Bronchial epithelial cell (primary cell): ENCODE measurements around the gene ZNF335. TPM values are rescaled to one million over a fixed set of nuclear protein-coding genes. Genes with fewer than 3 reads are reported as not detected.

Source experiments
- DNase-seq: peaks from one replicate; pipeline ENCODE4 v3.0.0-alpha.2; 2010; ENCODE audit warnings: low read depth
- FAIRE-seq: peaks from 2 replicates; lab custom pipeline; 2011; peaks lifted over from hg19 to GRCh38; lab: Jason Lieb, UNC
- H3K27me3 ChIP-seq: 2 replicates; pipeline ENCODE4 v1.5.1; 2011; ENCODE audit warnings: low read length; ENCODE audit not compliant: control insufficient read depth, insufficient read depth
- H3K36me3 ChIP-seq: 2 replicates; pipeline ENCODE4 v1.5.1; 2011; ENCODE audit warnings: low read length; ENCODE audit not compliant: control insufficient read depth, insufficient read depth
- H3K4me3 ChIP-seq: 2 replicates; pipeline ENCODE4 v1.5.1; 2011; ENCODE audit warnings: mild to moderate bottlenecking, low read depth, low read length, control low read depth
- CTCF ChIP-seq: IDR thresholded peaks from 2 replicates; pipeline ENCODE4 v1.5.1; 2011; ENCODE audit warnings: mild to moderate bottlenecking, moderate library complexity, low read length, control low read depth, inconsistent platforms; ENCODE audit not compliant: insufficient read depth, severe bottlenecking
- total RNA-seq: library from RNA; depleted of rRNA; stranded (reverse); fragments of >200 nt; gene quantifications from 2 replicates; pipeline ENCODE4 v1.2.1, GENCODE V29; 2014

Gene ZNF335
- total RNA-seq, 1 donor from 2014 or later, result 10.3 TPM

GRCh38 chr20:45927071-45927878, 44.7 kb downstream of the ZNF335 start:
- Histone ChIP-seq H3K36me3 (no peaks in the 10 kb centered on the region), H3K27me3 (no peaks in the 10 kb centered on the region), H3K4me3 (no peak overlapping the region)
- DNase-seq, result no peak
- TF ChIP-seq CTCF, result no peak
- no peak for FAIRE-seq

GRCh38 chr20:45926731-45927070, 45.3 kb downstream of the ZNF335 start:
- H3K36me3 ChIP-seq, result no peaks in the 10 kb centered on the region
- FAIRE-seq, result no peak

GRCh38 chr20:45925821-45926506, 46.0 kb downstream of the ZNF335 start:
- no peak for TF ChIP-seq CTCF
- DNase-seq (no peak), FAIRE-seq (no peak)
- no peaks in the 10 kb centered on the region for H3K36me3 ChIP-seq
- no peak overlapping the region for H3K4me3 ChIP-seq
- H3K27me3 ChIP-seq, result no peaks in the 10 kb centered on the region

More at GRCh38 chr20:45926731-45927070, 45.3 kb downstream of the ZNF335 start:
- TF ChIP-seq CTCF, result no peak
- Histone ChIP-seq H3K27me3 (no peaks in the 10 kb centered on the region), H3K4me3 (no peak overlapping the region)
- DNase-seq, result no peak

- no peak for FAIRE-seq
- no peak overlapping the region for H3K4me3 ChIP-seq
Observed at GRCh38 chr20:45924391-45925261, 47.4 kb downstream of the ZNF335 start.

More at GRCh38 chr20:45924391-45925261, 47.4 kb downstream of the ZNF335 start:
- H3K36me3 ChIP-seq, result no peaks in the 10 kb centered on the region
- TF ChIP-seq CTCF, result no peak
- H3K27me3 ChIP-seq, result no peaks in the 10 kb centered on the region
- DNase-seq, result no peak
